Stimulated activated naive CD8-positive, alpha-beta T cell treated with anti-CD3 and anti-CD28 coated beads, Interleukin-15, Interleukin-2, amounts not matched to agents 100 ng/mL and 50 ng/mL, for 24 hours (primary cell): ENCODE results near the gene WDFY3.

ENCODE experiments used
- H3K27ac Mint-ChIP-seq: one replicate; pipeline ENCODE4 v1.8.0; 2021; ENCODE audit warnings: mild to moderate bottlenecking, mixed read lengths
- H3K27me3 Mint-ChIP-seq: one replicate; pipeline ENCODE4 v1.8.0; 2021; ENCODE audit warnings: mixed read lengths
- H3K36me3 Mint-ChIP-seq: one replicate; pipeline ENCODE4 v1.8.0; 2021; ENCODE audit warnings: low read depth, mixed read lengths
- H3K4me1 Mint-ChIP-seq: one replicate; pipeline ENCODE4 v1.8.0; 2021; ENCODE audit warnings: low read depth, mixed read lengths
- H3K4me3 Mint-ChIP-seq: one replicate; pipeline ENCODE4 v1.8.0; 2021; ENCODE audit warnings: mild to moderate bottlenecking, mixed read lengths
- H3K9me3 Mint-ChIP-seq: one replicate; pipeline ENCODE4 v1.8.0; 2021; ENCODE audit warnings: mixed read lengths

WDFY3 gene

DNA sequence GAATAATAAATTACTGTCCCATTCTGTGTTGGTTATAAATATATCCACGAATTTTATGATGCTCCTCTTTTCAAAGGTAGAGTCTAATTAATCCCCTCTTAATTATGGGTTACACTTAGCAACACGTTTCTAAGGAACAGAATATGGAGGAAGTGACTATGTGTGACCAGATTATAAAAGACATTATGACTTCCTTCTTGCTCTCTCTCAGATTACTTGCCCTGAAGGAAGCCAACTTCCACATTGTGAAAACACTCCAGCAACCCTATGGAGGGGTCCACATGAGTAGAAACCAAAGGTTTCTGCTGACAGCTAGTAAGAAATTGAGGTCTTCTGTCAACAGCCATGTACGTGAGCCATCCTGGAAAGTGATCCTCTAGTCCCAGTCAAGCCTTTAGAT, 59.3 kb downstream of the WDFY3 start:
- Mint-ChIP-seq H3K4me1 (no peaks in the 10 kb centered on the region), H3K27ac (no peak overlapping the region), H3K4me3 (no peak overlapping the region), H3K27me3 (no peaks in the 10 kb centered on the region), H3K36me3 (no peaks in the 10 kb centered on the region), H3K9me3 (no peaks in the 10 kb centered on the region)

DNA sequence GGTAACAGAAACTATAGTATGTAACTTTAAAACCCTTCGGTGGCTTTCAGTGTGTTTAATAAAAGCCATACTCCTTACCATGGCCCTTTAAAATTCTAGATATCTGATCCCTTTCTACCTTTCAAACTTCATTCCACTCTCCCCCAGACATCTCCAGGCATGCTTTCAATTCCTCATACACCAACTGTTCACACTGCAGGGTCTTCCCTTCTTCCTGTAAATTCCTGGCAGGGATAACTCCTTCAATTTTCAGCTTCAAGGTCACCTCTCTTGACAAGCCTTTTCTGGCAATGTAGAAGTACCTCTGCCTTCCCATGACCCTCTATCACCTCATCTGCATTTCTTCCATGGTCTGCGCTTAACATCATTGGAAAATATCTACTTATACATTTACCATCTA, 60.8 kb downstream of the WDFY3 start:
- Mint-ChIP-seq H3K4me1 (no peaks in the 10 kb centered on the region), H3K36me3 (no peaks in the 10 kb centered on the region), H3K4me3 (no peak overlapping the region), H3K27ac (no peak overlapping the region), H3K9me3 (no peaks in the 10 kb centered on the region), H3K27me3 (no peaks in the 10 kb centered on the region)

DNA sequence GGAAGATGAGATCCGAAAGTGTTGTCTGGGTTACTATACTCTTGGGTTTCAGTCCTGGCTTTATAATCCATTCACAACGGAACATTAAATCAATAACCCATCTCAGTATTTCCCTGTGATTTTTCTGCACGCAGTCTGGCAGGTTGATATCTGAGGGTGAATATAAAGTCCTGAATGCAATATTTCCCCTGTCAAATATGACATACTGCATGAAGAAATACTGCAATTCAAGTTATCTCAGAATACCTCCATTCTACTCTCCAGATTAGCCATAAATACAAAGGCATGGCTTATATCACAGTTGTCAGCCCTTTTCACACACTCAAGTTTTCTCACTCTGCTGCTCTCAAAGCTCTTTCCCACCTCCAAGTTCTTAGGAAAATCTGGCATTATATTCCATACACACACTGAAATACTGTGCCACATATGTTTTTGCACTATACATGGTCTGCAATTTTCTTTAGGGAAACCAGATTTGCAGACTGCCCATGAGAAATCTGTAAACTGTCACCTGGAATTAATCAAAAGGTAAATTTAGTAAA, 64.7 kb downstream of the WDFY3 start:
- Mint-ChIP-seq H3K27me3 (no peaks in the 10 kb centered on the region), H3K4me3 (no peak overlapping the region), H3K36me3 (no peaks in the 10 kb centered on the region), H3K4me1 (no peaks in the 10 kb centered on the region), H3K9me3 (no peaks in the 10 kb centered on the region), H3K27ac (no peak overlapping the region)

DNA sequence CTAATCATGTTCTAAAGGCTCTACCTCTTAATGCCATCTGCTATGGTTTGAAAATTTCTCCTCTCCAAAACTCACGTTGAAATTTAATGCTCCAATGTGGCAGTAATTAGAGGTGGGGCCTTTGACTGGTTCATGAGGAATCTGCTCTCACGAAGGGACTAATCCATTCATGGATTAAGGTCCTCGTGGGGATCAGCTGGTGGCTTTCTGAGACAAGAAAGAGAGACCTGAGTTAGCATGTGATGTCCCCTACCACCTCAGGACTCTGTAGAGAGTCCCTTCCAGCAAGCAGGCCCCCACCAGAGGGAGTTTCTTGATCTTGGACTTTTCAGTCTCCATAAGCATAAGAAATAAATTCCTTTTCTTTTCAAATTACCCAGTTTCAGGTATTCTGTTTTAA, 65.3 kb downstream of the WDFY3 start:
- Mint-ChIP-seq H3K9me3 (no peaks in the 10 kb centered on the region), H3K4me1 (no peaks in the 10 kb centered on the region), H3K4me3 (no peak overlapping the region), H3K27me3 (no peaks in the 10 kb centered on the region), H3K27ac (no peak overlapping the region), H3K36me3 (no peaks in the 10 kb centered on the region)

DNA sequence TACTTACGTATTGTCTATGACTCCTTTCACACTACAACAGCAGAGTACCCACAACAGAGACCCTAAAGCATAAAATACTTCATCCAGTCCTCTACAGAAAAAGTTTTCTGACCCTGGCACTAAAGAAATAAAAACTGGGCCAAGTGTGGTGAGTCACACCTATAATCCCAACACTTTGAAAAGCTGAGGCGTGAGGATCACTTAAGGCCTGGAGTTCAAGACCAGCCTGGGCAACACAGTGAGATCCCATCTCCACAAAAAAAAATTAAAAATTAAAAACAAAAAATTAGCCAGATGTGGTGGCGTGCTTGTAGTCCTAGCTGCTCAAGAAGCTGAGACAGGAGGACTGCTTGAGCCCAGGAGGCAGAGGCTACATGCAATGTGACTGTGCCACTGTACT, 66.9 kb downstream of the WDFY3 start:
- H3K4me1 Mint-ChIP-seq: no peaks in the 10 kb centered on the region
- H3K36me3 Mint-ChIP-seq: no peaks in the 10 kb centered on the region
- H3K27me3 Mint-ChIP-seq: no peaks in the 10 kb centered on the region
- H3K9me3 Mint-ChIP-seq: no peaks in the 10 kb centered on the region
- no peak overlapping the region for H3K27ac Mint-ChIP-seq
- no peak overlapping the region for H3K4me3 Mint-ChIP-seq

DNA sequence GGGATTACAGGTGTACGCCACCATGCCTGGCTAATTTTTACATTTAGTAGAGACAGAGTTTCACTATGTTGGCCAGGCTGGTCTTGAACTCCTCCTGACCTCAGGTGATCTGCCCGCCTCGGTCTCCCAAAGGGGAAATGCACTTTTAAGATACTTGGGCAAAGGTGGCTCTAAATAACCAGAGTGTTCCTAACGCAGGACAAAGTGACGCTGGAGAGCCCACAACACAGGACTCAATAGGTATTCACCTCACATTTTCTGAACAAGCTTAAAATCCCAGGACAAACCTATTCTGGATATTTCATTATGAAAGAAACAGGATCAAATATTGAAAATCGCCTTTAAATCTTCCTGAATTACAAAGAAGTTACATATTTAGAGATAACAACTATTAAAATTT, 69.0 kb downstream of the WDFY3 start:
- H3K9me3 Mint-ChIP-seq: no peaks in the 10 kb centered on the region
- no peaks in the 10 kb centered on the region for H3K27me3 Mint-ChIP-seq
- H3K4me1 Mint-ChIP-seq: no peaks in the 10 kb centered on the region
- H3K27ac Mint-ChIP-seq: no peak overlapping the region
- H3K4me3 Mint-ChIP-seq: no peak overlapping the region
- H3K36me3 Mint-ChIP-seq: no peaks in the 10 kb centered on the region

DNA sequence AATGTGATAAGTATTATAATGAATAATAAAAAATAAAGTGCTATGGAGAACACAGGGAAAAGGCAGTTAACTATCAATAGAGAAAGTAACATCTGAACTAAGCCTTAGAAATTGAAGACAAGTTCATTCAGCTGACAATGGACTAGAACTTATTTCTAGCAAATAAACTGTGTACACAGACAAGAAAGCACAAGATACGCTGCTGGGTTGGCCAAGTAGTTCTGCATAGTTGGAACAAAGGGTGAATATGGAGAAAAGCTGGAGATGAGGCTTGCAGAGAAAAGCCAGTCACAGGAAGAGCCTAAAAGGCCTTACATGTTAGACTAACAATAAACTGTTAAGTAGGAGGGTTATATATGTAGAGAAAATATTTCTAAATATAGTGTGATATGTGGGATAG, 71.2 kb downstream of the WDFY3 start:
- no peak overlapping the region for H3K4me3 Mint-ChIP-seq
- H3K36me3 Mint-ChIP-seq: no peaks in the 10 kb centered on the region
- H3K27me3 Mint-ChIP-seq: no peaks in the 10 kb centered on the region
- H3K27ac Mint-ChIP-seq: no peak overlapping the region
- no peaks in the 10 kb centered on the region for H3K9me3 Mint-ChIP-seq
- H3K4me1 Mint-ChIP-seq: no peaks in the 10 kb centered on the region

DNA sequence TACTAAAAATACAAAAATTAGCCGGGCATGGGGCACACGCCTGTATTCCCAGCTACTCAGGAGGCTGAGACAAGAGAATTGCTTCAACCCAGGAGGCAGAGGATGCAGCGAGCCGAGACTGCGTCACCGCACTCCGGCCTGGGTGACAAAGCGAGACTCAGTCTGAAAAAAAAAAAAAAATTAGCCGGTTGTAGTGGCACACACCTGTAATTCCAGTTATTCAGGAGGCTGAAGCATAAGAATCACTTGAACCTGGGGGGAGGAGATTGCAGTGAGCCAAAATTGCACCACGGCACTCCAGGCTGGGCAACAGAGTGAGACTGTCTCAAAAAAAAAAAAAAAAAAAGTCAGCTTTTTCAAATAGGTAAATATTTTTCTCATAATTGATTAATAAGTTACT, 71.9 kb downstream of the WDFY3 start:
- H3K27me3 Mint-ChIP-seq: no peaks in the 10 kb centered on the region
- no peak overlapping the region for H3K4me3 Mint-ChIP-seq
- H3K4me1 Mint-ChIP-seq: no peaks in the 10 kb centered on the region
- H3K27ac Mint-ChIP-seq: no peak overlapping the region
- no peaks in the 10 kb centered on the region for H3K9me3 Mint-ChIP-seq
- no peaks in the 10 kb centered on the region for H3K36me3 Mint-ChIP-seq

DNA sequence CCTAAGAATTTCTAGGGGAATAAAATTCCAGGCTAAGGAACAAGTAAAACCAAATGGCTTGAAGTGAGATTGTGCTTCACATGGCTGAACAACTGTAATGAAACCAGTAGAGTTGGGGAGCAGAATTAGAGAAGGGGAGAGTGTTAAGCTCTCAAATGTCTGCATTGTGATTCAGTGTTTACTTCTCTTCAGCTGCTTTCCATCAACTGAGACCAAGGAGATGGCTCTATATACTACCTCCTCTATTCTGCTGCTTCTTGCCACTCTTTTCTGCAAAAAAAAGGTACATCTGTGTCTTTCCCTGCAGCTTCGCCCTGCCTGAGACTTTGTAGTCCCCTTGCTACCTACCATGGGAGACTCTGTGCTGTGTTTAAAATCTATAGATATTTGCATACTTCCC, 73.5 kb downstream of the WDFY3 start:
- Mint-ChIP-seq H3K4me1 (no peaks in the 10 kb centered on the region), H3K27me3 (no peaks in the 10 kb centered on the region), H3K27ac (no peak overlapping the region), H3K36me3 (no peaks in the 10 kb centered on the region), H3K4me3 (no peak overlapping the region), H3K9me3 (no peaks in the 10 kb centered on the region)

DNA sequence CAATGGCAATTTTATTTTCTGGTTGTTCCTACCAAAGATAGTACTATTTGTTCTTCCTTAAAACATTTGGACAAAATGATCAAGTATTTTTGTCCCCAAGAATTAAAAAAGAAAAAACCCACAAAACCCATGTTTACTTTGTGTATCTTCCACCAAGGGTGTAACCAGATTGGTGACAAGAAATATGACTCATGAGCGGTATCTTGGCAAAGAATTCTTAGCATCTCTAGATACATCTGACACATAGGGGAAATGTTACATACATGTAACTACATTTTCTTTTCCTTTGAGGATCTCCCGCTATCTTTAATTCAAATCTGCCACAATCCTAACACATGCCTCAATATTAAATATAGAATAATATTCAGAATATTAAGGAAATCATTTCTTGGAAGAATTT, 78.7 kb downstream of the WDFY3 start:
- H3K4me1 Mint-ChIP-seq: no peaks in the 10 kb centered on the region
- no peak overlapping the region for H3K4me3 Mint-ChIP-seq
- H3K27ac Mint-ChIP-seq: no peak overlapping the region
- no peaks in the 10 kb centered on the region for H3K9me3 Mint-ChIP-seq
- no peaks in the 10 kb centered on the region for H3K27me3 Mint-ChIP-seq
- H3K36me3 Mint-ChIP-seq: no peaks in the 10 kb centered on the region

DNA sequence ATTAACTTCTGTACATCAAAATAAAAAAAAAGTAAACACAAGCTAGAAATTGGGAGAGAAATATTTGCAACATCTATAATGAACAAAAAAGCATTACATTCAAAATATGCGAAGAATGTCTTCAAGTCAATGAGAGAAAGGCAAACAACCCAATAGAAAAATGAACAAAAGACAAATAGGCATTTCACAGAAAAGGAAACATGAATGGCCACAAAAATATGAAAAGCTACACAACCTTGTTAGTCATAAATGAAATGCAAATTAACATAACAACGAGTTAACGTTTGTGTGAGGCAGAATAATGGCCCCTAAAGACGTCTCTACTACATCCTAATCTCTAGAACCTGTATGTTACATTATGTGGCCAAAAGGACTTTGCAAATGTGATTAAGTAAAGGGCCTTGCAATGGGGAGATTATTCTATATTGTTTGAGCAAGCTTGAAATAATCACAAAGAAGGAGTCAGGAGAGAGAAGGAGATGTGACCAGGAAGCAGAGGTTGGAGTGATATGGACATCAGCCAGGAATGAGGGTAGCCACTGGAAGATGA, 86.8 kb downstream of the WDFY3 start:
- Mint-ChIP-seq H3K9me3 (no peaks in the 10 kb centered on the region), H3K4me3 (no peak overlapping the region), H3K4me1 (no peaks in the 10 kb centered on the region), H3K27ac (no peak overlapping the region), H3K36me3 (no peaks in the 10 kb centered on the region), H3K27me3 (no peaks in the 10 kb centered on the region)

DNA sequence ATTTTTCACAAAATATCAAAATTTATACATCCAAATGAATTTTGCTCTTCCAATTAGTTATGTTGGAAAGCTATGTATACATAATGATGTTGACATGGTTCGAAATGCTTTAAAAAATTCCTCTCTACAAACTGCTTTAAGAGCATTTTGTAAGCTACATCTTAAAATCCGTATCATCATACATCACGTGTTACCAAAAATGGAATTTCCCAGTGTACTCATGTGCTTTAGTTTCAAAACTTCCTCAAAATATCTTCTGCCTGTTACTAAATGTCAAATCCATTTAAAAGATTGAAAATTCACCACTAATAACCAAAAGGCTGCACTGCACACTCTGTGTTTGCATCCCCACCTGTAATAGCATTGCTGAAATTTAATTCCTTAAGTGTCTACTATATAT, 87.9 kb downstream of the WDFY3 start:
- H3K36me3 Mint-ChIP-seq: no peaks in the 10 kb centered on the region
- no peaks in the 10 kb centered on the region for H3K9me3 Mint-ChIP-seq
- no peak overlapping the region for H3K4me3 Mint-ChIP-seq
- no peak overlapping the region for H3K27ac Mint-ChIP-seq
- H3K4me1 Mint-ChIP-seq: no peaks in the 10 kb centered on the region
- H3K27me3 Mint-ChIP-seq: no peaks in the 10 kb centered on the region

DNA sequence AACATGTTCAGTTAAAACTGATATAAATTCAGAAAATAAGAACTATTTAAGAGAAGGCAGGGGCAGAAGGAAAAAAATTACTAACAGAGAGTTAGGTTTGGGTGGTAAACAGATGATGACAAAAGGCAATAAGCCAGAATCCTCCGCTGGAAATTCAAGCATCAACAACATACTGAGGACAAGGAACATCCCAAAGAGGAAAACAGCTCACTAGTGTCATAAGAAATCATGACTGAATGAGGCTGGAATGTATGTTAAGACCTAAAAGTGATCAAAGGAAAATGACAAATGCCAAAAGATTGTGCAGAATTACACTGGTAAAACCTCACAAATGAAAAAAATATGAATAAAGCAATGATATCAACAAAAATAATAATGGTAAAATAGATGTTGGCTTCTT, 88.4 kb downstream of the WDFY3 start:
- peaks cover 2% of the 10 kb centered on the region for H3K9me3 Mint-ChIP-seq

DNA sequence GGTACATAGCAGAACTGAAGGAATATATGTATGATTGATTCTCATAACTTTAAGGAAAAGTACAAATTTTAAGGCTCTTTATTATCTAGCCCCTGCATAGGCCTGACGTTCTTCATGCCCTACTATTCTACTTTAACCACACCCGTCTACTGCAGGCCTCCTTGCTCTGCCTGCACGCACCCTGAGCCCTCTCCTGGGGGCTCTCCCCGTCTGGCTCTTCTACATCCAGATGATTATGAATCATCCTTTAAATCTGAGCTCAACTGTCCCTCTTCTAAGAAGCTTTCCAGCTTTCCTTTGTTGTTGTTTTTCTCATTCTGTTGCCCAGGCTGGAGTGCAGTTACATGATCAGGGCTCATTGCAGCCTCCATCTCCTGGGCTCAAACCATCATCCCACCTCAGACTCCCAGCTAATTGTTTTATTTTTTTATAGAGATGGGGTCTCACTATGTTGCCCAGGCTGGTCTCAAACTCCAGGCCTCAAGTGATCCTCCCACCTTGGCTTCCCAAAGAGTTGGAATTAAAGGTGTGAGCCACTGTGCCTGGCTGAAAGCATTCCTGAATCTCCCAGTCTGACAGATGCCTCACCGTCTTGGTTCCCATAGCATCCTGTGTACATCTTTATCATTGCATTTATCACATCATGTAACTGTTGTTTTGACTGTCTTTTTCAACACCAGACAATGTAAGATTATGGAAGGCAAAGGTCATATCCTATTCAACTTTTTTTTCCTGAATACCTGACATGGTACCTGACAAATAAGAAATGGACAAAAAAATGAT, 89.2 kb downstream of the WDFY3 start:
- H3K4me3 Mint-ChIP-seq: no peak overlapping the region
- no peak overlapping the region for H3K27ac Mint-ChIP-seq
- peaks cover 4% of the 10 kb centered on the region for H3K9me3 Mint-ChIP-seq
- no peaks in the 10 kb centered on the region for H3K27me3 Mint-ChIP-seq
- H3K36me3 Mint-ChIP-seq: no peaks in the 10 kb centered on the region
- no peaks in the 10 kb centered on the region for H3K4me1 Mint-ChIP-seq

More for the DNA sequence above, 88.4 kb downstream of the WDFY3 start:
- Mint-ChIP-seq H3K27me3 (no peaks in the 10 kb centered on the region), H3K36me3 (no peaks in the 10 kb centered on the region), H3K4me3 (no peak overlapping the region), H3K27ac (no peak overlapping the region), H3K4me1 (no peaks in the 10 kb centered on the region)

DNA sequence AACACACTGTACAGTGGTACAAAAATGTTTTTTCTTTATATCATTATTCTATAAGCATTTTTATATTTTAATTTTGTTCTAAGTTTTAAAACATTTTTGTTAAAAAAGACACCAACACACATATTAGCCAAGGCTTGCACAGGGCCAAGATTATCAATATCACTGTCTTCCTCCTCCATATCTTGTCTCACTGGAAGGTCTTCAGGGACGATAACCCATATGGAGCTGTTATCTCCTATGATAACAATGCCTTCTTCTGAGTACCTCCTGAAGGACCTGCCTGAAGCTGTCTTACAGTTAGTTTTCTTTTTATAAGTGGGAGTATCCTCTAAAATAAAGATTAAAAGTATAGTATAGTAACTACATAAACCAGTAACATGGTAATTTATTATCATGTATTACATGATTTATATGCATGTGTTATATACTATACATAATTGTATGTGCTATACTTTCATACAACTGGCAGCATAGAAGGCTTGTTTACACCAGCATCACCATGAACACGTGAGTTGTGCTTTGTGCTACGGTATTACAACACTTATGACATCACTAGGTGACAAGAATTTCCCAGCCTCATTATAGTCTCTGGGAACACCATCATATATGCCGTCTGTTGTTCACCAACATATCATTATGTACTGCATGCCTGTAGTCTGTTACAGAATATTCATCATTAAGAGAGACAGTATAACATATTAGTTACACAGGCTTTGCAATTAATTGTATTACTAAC, 90.7 kb downstream of the WDFY3 start:
- H3K4me1 Mint-ChIP-seq: no peaks in the 10 kb centered on the region
- H3K27ac Mint-ChIP-seq: no peak overlapping the region
- no peak overlapping the region for H3K4me3 Mint-ChIP-seq
- H3K27me3 Mint-ChIP-seq: no peaks in the 10 kb centered on the region
- peaks cover 4% of the 10 kb centered on the region for H3K9me3 Mint-ChIP-seq
- no peaks in the 10 kb centered on the region for H3K36me3 Mint-ChIP-seq
